NB4 (cell line): Measurements from ENCODE around the gene SLFN14.

Source experiments
- DNase-seq: peaks from one replicate; pipeline ENCODE4 v3.0.0; 2010; ENCODE audit warnings: low read depth
- H3K4me3 ChIP-seq: one replicate; pipeline ENCODE4 v1.5.1; 2011; ENCODE audit warnings: mild to moderate bottlenecking, low read depth, low read length, moderate library complexity
- MYC ChIP-seq: IDR thresholded peaks from 2 replicates; pipeline ENCODE4 v1.6.1; 2011; ENCODE audit warnings: low read depth, low read length
- POLR2A ChIP-seq: IDR thresholded peaks from 2 replicates; pipeline ENCODE4 v1.6.1; 2011; ENCODE audit warnings: mild to moderate bottlenecking; ENCODE audit not compliant: insufficient read length; ENCODE audit errors: extremely low read depth
- TF ChIP-seq, protein P1 (sequence below): IDR thresholded peaks from one replicate; pipeline ENCODE4 v1.5.1; 2012; ENCODE audit warnings: low read depth, low read length
- TF ChIP-seq, protein P2 (sequence below): IDR thresholded peaks from 2 replicates; pipeline ENCODE4 v1.6.1; 2011; ENCODE audit warnings: low read depth, low read length

SLFN14 gene

DNA sequence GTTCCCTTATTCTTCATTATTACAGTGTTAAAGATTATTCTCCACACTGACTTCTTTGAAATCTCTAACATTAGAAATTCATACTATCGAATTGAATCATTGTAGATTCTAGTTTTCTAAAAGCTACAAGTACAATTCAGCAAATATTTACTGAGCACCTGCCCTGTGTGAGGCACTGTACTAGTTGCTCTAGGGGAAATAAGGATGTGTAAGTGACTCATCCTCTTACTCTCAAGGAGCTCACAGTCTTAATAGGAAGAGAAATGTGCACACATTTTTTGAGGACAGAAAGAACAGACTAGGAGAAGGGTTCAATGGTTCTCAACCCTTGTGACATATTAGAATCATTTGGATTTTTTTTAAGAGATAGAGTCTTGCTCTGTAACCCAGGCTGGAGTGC is 15.5 kb downstream of the SLFN14 start:
- DNase-seq, result no peak
- no peak overlapping the region for H3K4me3 ChIP-seq
- TF ChIP-seq, protein P1, sequence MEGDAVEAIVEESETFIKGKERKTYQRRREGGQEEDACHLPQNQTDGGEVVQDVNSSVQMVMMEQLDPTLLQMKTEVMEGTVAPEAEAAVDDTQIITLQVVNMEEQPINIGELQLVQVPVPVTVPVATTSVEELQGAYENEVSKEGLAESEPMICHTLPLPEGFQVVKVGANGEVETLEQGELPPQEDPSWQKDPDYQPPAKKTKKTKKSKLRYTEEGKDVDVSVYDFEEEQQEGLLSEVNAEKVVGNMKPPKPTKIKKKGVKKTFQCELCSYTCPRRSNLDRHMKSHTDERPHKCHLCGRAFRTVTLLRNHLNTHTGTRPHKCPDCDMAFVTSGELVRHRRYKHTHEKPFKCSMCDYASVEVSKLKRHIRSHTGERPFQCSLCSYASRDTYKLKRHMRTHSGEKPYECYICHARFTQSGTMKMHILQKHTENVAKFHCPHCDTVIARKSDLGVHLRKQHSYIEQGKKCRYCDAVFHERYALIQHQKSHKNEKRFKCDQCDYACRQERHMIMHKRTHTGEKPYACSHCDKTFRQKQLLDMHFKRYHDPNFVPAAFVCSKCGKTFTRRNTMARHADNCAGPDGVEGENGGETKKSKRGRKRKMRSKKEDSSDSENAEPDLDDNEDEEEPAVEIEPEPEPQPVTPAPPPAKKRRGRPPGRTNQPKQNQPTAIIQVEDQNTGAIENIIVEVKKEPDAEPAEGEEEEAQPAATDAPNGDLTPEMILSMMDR, result no peak
- TF ChIP-seq, protein P2, sequence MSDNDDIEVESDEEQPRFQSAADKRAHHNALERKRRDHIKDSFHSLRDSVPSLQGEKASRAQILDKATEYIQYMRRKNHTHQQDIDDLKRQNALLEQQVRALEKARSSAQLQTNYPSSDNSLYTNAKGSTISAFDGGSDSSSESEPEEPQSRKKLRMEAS, result no peak
- TF ChIP-seq MYC (no peak), POLR2A (no peak)

DNA sequence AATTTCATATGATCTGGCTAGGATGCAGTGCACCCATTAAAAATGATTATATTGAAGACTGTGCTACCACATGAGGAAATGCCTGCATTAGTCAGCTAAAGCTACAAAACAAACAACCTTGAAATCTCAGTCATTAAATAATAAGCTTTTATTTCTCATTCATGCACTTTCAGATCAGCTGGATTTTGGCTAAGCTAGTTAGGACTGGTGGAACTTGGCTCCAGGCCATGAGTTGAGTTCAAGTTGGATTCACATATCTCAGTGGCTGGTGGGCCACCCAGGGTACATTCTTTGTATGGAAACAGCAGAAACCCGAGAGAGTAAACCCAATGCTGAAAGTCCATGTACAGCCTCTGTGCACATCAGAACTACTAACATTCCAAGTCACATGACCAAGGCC is 16.8 kb downstream of the SLFN14 start:
- no peak overlapping the region for H3K4me3 ChIP-seq
- DNase-seq, result no peak
- TF ChIP-seq POLR2A (no peak), MYC (no peak)
- TF ChIP-seq, protein P1, result no peak
- TF ChIP-seq, protein P2, result no peak

DNA sequence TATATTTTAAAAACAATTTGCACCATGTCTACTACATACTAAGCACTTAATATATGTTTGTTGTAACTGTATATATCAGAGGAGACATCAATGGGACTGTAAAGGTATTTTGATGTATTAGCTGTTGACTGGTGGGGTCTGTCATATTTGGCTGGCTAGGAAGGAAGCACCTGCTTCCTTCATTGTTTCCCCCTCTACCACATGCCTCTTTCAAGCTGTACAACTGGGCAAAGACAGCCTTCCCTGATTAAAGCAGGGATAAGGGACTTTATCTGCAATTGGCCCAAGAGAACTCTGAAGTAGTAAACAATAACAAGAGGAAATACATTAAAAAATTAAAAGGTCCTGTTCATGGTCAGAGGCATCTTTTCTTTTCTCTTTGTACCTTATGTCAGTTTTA is 17.6 kb downstream of the SLFN14 start:
- no peak for TF ChIP-seq MYC
- TF ChIP-seq, protein P2, result no peak
- TF ChIP-seq, protein P1, result no peak
- no peak for TF ChIP-seq POLR2A
- H3K4me3 ChIP-seq, result no peak overlapping the region
- no peak for DNase-seq

DNA sequence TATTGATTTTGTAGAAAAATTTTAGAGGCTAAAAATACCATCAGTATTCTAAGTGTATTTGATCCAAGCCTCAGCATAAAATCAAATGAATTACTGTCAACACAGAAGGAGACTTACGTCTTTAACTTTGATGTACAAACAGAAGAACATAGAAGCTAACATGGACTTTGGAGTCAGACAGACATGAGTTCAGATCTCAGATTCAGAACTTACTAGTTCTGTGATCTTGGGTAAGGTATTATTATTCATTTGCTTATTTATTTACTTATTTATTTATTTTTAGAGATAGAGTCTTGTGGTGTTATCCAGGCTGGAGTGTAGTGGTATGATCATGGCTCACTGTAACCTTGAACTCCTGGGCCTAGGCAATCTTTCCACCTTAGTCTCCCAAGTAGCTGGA is 19.2 kb downstream of the SLFN14 start:
- TF ChIP-seq, protein P2, result no peak
- no peak for TF ChIP-seq MYC
- TF ChIP-seq, protein P1, result no peak
- peak overlapping the region; percentile 67 for H3K4me3 ChIP-seq
- DNase-seq, result no peak

DNA sequence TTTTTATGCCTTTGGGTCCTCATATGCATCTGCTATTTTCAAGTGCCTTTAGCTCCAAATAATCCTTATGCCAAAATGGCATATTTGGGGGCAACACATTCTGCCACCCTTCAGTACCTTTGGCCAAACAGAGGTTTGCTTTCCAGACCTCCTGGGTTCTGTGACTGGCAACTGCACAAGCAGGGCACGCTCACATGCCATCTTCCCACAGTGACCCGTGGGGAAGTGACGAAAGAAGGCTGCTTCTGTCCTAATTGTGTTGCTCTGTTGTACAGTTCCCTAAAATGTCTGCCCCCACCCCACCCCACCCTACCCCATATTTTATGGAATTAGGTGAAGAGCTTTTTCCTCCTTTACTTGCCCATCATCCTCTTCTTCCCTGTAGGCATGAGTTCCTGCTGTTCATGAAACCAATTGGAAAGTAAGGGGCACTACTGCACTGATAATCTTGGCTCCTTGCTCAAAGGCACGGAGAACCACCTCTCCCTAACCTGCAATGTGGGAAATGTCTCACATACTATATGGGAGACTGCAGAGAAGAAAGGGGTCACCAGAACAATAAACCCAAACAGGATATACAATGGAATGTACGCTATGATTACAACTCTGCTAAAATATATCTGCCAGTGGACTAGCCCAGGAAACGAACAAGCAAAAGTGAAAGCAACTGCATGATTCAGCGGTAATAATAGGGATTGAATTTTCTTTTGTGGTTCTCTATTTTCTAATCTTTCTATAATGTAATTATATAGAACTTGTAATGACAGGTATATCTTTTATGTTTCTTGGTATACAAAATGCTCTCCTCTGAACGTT is 19.8 kb downstream of the SLFN14 start:
- TF ChIP-seq POLR2A (no peak), MYC (no peak)
- TF ChIP-seq, protein P2, result no peak; the same call in 1 of the 2 replicates
- TF ChIP-seq, protein P1, result no peak
- DNase-seq, result peak; percentile 82
- H3K4me3 ChIP-seq, result peak overlapping the region; percentile 67
